Progenitor cell of endocrine pancreas (in vitro differentiated cells): ENCODE measurements around the gene DEK. TPM values are rescaled to one million over a fixed set of nuclear protein-coding genes. Genes with fewer than 3 reads are reported as not detected.

ENCODE experiments used
- DNase-seq: peaks from one replicate; pipeline ENCODE4 v3.0.0; 2021; ENCODE audit warnings: low spot score; ENCODE audit not compliant: unreplicated experiment
- H3K27ac Mint-ChIP-seq: 2 replicates; pipeline ENCODE4 v1.8.0; 2021; ENCODE audit warnings: mild to moderate bottlenecking, moderate library complexity, mixed read lengths
- H3K27me3 Mint-ChIP-seq: 2 replicates; pipeline ENCODE4 v1.8.0; 2021; ENCODE audit warnings: mixed read lengths
- H3K36me3 Mint-ChIP-seq: 2 replicates; pipeline ENCODE4 v1.8.0; 2022; ENCODE audit warnings: mixed read lengths; ENCODE audit not compliant: insufficient read depth
- H3K4me1 Mint-ChIP-seq: 2 replicates; pipeline ENCODE4 v1.8.0; 2021; ENCODE audit warnings: low read depth, mixed read lengths
- H3K4me3 Mint-ChIP-seq: 2 replicates; pipeline ENCODE4 v1.8.0; 2021; ENCODE audit warnings: low read depth, mild to moderate bottlenecking, moderate library complexity, mixed read lengths
- H3K9me3 Mint-ChIP-seq: 2 replicates; pipeline ENCODE4 v1.8.0; 2021; ENCODE audit warnings: low read depth, mixed read lengths
- total RNA-seq: library from RNA; stranded (reverse); gene quantifications from 2 replicates; pipeline ENCODE4 v1.2.1, GENCODE V29; 2021
- TF ChIP-seq, protein P1 (sequence below): fragments of 200-600 bp; sonication (generic); IDR thresholded peaks from one replicate; pipeline ENCODE4 v1.5.0; 2021; ENCODE audit warnings: antibody characterized with exemption, mild to moderate bottlenecking; ENCODE audit not compliant: unreplicated experiment

The DEK gene
- total RNA-seq, 1 donor from 2014 or later: 120 TPM

GRCh38 chr6:18203786-18204185 is 60.5 kb downstream of the DEK start:
- H3K9me3 Mint-ChIP-seq: no peaks in the 10 kb centered on the region
- peaks cover 10% of the 10 kb centered on the region for H3K36me3 Mint-ChIP-seq
- no peak for DNase-seq
- H3K4me1 Mint-ChIP-seq: no peaks in the 10 kb centered on the region
- TF ChIP-seq, protein P1, sequence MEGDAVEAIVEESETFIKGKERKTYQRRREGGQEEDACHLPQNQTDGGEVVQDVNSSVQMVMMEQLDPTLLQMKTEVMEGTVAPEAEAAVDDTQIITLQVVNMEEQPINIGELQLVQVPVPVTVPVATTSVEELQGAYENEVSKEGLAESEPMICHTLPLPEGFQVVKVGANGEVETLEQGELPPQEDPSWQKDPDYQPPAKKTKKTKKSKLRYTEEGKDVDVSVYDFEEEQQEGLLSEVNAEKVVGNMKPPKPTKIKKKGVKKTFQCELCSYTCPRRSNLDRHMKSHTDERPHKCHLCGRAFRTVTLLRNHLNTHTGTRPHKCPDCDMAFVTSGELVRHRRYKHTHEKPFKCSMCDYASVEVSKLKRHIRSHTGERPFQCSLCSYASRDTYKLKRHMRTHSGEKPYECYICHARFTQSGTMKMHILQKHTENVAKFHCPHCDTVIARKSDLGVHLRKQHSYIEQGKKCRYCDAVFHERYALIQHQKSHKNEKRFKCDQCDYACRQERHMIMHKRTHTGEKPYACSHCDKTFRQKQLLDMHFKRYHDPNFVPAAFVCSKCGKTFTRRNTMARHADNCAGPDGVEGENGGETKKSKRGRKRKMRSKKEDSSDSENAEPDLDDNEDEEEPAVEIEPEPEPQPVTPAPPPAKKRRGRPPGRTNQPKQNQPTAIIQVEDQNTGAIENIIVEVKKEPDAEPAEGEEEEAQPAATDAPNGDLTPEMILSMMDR: no peak
- no peak overlapping the region for H3K4me3 Mint-ChIP-seq
- no peaks in the 10 kb centered on the region for H3K27me3 Mint-ChIP-seq
- H3K27ac Mint-ChIP-seq: no peak overlapping the region

DNA sequence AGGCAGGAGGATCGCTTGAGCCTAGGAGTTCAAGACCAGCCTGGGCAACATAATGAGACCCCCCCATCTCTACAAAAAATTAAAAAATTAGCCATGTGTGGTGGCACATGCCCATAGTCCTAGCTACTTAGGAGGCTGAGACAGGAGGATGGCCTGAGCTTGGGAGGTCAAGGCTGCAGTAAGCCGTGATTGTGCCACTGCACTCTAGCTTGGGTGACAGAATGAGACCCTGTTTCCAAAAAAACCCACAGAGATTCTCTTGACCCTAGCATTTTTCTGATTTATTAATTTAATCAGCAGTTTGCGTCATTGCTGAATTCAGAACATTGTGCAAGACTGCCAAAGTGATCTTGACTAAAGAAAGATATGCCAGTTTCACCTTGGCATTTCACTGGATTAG is 72.3 kb downstream of the DEK start:
- no peaks in the 10 kb centered on the region for H3K9me3 Mint-ChIP-seq
- no peaks in the 10 kb centered on the region for H3K27me3 Mint-ChIP-seq
- H3K36me3 Mint-ChIP-seq: peaks cover 14% of the 10 kb centered on the region

GRCh38 chr6:18189196-18189595 is 75.1 kb downstream of the DEK start:
- TF ChIP-seq, protein P1: no peak
- DNase-seq: no peak
- H3K9me3 Mint-ChIP-seq: no peaks in the 10 kb centered on the region
- peaks cover 5% of the 10 kb centered on the region for H3K36me3 Mint-ChIP-seq
- no peak overlapping the region for H3K4me3 Mint-ChIP-seq
- H3K4me1 Mint-ChIP-seq: no peaks in the 10 kb centered on the region
- H3K27ac Mint-ChIP-seq: no peak overlapping the region
- no peaks in the 10 kb centered on the region for H3K27me3 Mint-ChIP-seq

More for the DNA sequence above, 72.3 kb downstream of the DEK start:
- DNase-seq: no peak
- Mint-ChIP-seq H3K27ac (no peak overlapping the region), H3K4me1 (no peaks in the 10 kb centered on the region), H3K4me3 (no peak overlapping the region)
- TF ChIP-seq, protein P1: no peak

DNA sequence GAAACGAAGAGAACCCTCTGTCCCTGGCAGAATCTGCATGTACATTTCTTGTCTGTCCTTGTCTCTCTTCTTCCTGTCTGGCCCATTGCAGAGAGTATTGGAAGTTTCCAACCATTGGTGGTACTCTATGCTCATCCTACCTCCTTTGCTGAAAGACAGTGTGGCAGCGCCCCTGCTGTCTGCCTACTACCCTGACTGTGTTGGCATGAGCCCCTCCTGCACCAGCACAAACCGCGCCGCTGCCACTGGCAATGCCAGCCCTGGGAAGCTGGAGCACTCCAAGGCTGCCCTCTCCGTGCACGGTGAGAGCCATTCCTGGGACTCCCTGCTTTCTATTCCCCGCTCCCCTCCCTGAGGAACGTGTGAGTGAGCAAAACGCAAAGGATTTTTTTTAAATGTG is 76.6 kb downstream of the DEK start:
- no peaks in the 10 kb centered on the region for H3K4me1 Mint-ChIP-seq
- TF ChIP-seq, protein P1: no peak
- no peaks in the 10 kb centered on the region for H3K27me3 Mint-ChIP-seq
- no peak overlapping the region for H3K4me3 Mint-ChIP-seq
- peaks cover 8% of the 10 kb centered on the region for H3K36me3 Mint-ChIP-seq
- H3K27ac Mint-ChIP-seq: no peak overlapping the region
- DNase-seq: no peak
- no peaks in the 10 kb centered on the region for H3K9me3 Mint-ChIP-seq

DNA sequence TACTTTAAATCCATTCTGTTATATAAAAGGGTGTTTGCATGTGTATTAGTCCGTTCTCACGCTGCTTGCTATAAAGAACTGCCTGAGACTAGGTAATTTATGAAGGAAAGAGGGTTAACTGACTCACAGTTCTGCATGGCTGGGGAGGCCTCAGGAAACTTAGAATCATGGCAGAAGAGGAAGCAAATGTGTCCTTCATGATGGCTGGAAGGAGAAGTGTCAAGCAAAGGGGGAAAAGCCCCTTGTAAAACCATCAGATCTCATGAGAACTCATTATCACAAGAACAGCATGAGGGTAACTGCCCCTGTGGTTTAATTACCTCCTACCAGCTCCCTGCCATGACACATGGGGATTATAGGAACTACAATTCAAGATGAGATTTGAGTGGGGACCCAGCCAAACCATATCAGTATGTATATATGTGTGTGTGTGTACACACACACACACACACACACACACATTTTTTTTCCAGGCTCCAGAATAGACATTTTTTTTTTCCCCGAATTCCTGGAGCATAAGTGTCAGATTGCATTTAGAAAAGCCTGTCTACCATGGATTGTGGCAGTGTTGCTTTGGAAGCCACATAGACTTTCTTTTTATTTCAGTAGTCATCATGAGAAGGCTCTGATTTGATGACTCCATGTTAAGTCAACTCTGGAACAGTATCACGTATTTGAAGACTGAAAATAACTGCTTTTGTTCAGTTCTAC is 77.6 kb downstream of the DEK start:
- TF ChIP-seq, protein P1: no peak
- Mint-ChIP-seq H3K4me1 (no peaks in the 10 kb centered on the region), H3K27ac (no peak overlapping the region), H3K36me3 (peaks cover 9% of the 10 kb centered on the region), H3K4me3 (no peak overlapping the region), H3K9me3 (no peaks in the 10 kb centered on the region), H3K27me3 (no peaks in the 10 kb centered on the region)
- no peak for DNase-seq
